HG02885 (cell line): Measurements from ENCODE around the gene FASN.
A peak's percentile ranks its signal among the peaks of the same experiment; 100 is the strongest.
"Not testable (repeated sequence)": the region's sequence is repeated elsewhere in the genome, so short reads cannot be mapped to it uniquely, and the experiment has no call there.

Source experiments
- ATAC-seq: cut with Tn5 transposase; IDR thresholded peaks from one replicate; pipeline ENCODE4 v1.9.1; 2021; ENCODE audit warnings: mild to moderate bottlenecking; ENCODE audit not compliant: unreplicated experiment, poor library complexity

The FASN gene

DNA sequence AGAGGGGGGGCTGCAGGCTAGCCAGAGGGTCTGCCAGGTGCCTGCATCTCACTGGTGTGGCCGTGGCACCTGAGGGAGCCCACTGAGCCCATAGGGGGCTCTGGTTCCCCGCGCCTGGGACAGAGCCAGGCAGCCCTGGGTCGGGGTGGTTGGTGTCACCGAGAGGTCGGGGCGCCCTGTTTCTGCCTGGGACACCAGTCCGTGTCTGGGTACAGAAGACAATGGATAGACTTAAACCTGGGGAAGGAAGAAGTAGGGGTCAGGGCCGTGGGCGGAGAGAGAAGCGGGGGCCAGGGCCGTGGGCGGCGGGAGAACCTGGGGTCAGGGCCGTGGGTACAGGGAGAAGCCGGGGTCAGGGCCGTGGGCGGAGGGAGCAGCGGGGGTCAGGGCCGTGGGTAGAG, 49.5 kb downstream of the FASN start:
- no peak for ATAC-seq

DNA sequence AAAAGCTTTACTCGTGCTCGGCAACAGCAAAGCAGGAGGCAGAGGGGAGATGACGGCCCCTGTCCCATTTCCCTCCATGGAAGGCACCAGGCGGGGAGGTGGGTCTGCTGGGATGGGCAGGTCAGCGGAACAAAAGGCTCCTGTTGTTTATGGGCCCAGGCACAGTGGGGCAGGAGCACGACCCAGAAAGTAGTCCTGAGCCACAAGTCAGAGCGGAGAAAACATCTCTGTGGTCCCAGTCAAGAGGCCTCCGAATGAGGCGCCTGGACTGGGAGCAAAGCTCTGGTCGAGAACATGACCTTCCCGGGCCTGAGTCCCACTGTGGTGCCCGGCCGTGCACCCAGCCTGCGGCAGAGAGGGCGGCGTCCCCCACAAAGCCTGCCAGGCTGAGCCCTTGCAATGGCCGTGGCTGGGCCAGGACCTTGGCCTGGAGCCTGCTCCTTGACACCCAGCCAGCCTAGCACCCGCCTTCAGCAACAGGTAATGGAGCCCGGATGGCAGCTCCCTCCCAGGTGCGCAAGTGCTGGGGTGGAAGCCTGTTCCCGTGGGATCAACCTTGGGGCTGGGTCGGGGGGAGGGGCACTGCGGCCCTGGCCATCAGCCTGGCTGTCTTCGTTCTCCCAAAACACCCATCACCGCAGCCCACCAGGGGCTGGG, 50.0 kb downstream of the FASN start:
- no peak for ATAC-seq

DNA sequence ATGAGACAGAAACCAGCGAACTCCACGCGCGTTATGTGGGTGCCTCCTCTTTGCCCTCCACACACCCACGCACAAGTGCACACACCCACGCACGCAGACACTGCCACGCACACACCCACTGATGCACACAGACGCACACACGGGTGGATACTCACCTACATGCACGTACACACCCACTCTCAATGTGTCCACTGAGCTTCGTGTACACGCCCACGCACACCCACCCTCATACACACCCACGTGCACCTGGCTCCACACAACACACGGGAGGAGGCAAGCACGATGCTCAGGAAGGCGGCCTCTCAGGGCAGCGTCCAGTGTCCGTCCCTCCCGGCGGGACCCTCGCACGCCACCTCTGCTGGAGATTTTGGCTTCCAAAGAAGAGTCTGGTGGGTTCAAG, 50.7 kb downstream of the FASN start:
- ATAC-seq = no peak

DNA sequence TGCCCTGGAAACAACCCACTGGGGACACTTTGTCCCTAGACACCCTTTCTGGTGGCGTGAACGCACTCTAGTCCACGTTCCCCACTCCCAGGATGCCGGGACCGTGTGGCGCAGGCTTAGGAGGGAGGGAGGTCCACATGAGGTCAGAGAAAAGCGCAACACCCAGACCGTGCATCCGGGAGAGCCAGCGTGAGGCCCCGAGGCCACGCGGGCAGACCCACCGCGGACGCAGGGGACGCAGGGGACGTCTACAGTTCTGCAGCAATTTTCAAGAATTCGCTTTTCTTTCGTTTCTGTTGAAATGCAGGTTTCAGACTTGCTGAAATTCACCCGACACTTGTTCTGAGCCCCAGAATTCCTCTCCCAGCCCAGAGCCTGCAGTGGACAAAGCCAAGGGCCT, 51.1 kb downstream of the FASN start:
- ATAC-seq = no peak

DNA sequence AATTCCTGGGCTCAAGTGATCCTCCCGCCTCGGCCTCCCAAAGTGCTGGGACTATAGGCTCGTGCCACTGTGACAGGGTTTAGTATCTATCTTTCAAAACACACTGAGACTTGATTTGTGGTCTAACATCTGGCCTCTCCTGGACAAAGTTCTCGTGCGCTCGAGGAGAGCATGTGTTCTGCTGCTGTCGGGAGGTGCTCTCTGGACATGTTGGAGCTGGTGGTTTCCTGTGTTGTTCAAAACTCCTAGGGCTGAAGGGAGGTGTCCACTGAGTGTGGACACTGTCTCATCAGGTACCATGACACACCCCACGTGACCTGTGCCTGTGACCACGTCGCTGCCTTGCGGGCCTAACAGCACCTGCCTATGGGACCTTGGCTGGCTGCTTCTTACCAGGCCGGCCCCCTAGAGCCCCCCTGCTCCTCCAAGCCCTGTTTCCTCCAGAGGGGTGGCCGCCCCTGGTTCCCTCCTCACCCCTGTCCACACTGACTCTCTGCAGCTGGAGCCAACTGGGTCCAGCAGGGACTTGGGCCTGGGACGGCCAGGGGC, 52.0 kb downstream of the FASN start:
- ATAC-seq = no peak

DNA sequence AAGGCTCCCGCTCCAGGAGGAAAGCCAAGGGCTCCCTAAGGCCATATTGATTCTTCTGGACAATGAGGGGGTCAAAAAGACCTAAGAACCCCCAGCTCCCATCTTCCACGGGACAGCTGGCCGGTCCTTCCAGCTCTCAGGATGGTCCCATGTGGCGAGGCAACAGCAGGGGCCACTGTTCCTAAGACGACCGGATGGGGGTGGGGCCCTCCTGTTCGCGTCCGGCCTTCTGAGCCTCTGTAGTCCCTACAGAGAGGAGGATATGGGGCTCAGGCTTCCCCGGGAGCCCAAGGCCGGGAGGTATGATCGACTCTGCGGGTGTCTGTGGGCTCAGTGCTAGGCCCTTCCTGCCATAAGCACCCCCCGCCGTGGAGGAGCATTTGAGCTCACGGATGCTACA, 54.5 kb downstream of the FASN start:
- no peak for ATAC-seq

DNA sequence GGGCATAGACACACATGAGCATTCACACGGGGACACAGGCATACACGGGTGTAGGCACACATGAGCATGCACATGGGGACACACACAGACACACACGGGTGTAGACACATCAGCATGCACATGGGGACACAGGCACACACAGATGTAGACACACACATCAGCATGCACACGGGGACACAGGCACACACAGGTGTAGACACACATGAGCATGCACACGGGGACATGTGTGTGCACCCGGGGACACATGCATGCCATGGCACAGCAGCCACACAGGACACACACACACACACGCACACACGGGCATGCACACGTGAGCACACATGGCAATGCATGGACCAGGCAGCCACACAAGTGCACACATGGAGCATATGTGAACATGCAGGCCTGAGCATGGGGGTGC, 55.4 kb downstream of the FASN start:
- ATAC-seq = no peak

DNA sequence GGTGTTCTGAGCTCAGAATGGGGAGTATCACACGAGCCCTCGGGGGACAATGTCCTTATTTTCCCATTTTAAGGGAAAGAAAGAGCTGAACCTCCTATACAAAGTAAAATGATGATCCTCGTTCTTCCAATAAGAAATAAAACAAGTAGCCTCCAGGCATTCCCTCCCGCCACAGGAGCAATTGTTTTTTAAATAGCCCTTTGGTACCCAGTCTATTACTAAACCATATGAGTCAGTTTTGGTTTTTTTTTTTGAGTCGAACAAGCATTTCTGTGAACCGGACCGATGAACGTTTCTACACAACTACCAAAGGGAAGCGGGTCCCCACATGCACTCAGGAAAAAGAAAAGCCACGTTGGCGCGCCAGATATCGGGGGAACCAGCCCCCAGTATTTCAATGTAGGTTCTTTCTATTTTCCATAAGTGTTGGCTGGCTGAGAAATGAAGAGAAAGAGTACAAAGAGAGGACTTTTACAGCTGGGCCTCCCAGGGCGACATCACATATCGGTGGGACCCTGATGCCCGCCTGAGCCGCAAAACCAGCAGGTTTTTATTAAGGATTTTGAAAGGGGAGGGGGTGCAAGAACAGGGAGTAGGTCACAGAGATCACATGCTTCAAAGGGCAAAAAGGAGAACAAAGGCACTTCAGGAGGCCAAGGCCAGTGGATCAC, 56.8 kb downstream of the FASN start:
- no peak for ATAC-seq

DNA sequence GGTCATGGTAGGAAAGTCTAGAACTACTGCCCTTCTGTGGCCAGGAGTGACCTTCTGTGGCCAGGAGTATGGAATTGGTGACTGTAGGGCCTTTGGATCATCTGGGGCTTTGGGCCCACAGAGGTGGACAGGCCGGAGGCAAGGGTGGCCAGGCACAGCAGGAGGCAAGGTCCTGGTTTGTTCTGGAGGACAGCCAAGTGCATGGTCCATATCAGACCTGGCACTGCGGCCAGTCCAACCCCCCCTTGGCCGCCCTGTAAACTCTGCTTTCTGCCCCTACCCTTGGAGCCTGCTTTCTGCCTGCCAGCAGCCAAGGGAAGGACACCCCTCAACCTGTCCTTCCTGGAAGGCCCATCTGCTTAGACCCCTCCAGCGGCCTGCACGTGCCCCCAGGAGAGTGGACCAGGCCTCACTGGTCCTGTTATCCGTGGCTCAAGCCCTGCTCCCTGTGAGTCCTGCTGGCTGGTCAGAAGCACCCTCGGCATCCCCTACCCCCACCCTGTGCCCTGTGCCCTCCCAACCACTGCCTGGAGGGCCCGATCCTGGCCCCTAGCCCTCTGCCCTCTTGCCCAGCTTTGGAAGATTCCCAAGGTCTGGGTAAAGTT, 58.2 kb downstream of the FASN start:
- ATAC-seq = no peak

DNA sequence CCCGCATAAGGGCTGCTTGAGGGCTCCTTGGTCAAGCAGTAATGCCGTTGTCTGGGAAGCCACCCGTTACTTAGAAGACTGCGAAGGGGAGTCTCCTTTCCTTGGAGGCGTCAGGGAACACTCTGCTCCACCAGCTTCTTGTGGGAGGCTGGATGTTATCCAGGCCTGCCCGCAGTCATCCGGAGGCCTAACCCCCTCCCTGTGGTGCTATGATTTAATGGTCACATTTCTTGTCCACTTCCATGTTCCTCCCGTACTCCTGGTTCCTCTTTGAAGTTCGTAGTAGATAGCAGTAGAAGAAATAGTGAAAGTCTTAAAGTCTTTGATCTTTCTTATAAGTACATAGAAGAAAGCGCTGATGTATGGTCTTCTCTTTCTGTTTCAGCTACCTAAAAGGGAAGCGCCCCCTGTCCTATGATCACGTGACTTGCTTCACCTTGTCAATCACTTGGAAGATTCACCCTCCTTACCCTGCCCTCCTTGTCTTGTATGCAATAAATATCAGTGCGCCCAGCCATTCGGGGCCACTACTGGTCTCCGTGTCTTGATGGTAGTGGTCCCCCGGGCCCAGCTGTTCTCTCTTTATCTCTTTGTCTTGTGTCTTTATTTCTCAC, 59.1 kb downstream of the FASN start:
- ATAC-seq = not testable (repeated sequence)

DNA sequence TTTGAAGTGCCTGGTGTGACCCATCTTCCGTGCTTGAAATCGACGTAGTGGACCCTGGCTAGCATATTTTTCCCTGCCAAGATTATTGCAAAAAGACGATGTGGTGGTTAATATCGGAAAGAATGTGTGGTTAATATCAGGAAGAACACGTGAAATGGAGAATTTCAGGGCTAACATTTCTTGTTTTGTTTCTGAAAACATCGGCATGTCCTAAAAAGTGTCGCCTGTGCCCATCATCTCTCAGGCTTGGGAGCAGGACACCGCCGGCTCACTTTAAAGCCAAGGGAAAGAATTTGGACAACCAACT, 60.2 kb downstream of the FASN start:
- no peak for ATAC-seq

DNA sequence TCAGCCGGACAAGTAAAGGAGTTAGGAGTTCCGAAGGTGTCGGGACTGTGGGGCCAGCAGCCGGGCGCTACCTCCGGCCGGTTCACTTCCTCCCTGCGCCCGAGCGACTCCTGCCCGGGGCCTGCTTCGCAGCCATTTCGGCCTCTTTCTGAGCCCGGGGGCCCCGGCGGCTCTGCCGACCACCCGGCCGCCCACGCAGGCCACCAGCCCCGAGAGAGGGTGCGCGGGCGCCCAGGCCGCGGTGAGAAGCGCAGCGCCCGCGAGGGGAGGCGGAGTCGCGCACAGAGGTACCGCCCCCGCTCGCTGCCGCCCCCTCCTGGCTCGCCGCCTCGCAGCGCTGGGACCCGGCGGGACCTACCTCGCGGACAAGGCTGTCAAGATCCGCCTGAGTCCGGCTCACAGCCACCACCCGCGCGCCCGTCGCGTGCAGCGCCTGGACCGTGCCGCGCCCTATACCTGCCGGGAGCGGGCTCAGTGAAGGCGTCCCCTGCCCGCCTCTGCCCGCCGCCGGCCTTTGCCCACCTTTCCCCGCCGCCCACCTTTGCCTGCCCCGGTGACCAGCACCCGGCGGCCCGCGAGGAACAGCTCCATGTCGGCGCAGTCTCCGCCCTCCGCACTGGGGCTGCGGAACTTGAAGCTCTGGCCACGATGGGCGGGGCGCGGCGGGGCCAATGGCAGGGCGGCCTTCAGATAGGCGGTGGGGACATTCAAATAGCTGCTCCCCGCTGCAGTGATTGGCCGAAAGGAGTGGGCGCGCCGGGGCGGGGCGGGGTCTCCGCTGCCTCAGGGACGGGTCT, 60.7 kb downstream of the FASN start, which contains the start of gene DCXR:
DCXR (minus strand) TSS at position 606 of the 797 bp plus-strand sequence; CDS start at position 591, 15 bp downstream.
- ATAC-seq = peak; percentile 87

DNA sequence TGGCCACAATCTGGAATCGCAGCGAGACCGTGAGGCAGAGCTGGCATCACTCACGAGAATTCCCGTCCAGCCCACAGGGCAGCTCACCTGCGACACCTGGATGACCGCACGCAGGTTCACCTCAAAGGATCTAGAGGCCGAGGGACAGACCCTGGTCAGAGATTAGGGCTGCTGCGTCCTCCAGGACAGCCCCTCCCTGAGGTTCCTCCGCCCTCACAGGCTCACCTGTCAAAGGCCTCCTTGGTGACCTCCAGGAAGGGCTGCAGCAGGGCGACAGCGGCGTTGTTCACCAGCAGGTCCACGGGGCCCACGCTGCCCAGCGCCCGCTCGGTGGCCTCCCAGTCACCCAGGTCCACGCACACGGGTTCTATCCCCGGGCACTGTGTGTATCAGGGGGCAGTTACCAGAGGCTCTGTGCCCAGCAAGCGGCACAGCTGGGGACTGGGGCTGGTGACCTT, 61.4 kb downstream of the FASN start:
- peak; percentile 2 for ATAC-seq

DNA sequence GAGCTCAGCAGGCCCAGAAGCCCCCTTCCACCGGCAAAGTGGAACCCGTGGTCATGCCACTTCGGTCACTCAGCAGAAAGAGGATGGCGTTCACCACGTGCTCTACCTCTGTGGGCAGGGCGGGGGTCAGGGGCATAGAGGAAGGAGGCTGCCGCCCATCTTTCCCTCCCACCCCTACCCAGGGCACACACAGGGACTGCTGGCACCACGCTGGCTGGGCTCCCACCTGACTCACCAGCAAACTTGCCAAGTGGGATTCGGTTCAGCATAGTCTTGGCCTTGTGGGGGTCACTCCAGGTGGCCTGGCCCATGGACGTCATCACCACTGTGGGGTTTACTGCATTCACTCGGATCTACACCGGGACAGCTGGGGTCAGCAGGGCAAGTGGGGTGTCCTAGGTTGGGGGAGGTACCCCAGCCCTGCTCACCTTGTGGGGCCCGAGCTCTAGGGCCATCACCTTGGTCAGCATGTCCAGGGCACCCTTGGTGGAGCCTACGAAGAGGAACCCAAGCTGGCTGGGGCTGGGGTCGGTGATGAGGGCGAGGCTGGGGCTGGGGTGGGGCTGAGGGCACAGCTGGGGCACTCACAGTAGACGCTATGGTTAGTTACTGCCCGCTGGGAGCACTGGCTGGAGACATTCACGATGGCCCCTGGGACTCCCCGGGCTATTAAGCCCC, 61.9 kb downstream of the FASN start:
- ATAC-seq = no peak

DNA sequence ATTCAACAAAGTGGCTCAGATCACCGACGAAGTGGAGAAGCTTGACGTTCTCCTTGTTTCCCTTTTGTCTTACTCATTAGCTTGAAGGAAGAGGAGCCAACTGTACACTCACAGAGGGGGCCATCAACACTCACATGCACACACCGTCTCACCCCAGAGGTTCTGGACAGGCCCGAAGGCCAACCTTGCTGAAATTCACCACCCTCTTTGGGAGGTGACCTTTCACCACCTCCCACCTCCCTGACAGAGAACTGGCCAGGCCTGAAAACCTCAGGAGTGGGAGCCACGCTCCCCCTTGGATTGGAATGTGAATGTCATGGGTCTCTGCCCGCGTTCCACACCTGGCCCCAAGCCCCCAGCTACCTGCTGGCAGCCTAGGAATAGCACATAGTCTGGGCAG, 62.5 kb downstream of the FASN start:
- no peak for ATAC-seq

DNA sequence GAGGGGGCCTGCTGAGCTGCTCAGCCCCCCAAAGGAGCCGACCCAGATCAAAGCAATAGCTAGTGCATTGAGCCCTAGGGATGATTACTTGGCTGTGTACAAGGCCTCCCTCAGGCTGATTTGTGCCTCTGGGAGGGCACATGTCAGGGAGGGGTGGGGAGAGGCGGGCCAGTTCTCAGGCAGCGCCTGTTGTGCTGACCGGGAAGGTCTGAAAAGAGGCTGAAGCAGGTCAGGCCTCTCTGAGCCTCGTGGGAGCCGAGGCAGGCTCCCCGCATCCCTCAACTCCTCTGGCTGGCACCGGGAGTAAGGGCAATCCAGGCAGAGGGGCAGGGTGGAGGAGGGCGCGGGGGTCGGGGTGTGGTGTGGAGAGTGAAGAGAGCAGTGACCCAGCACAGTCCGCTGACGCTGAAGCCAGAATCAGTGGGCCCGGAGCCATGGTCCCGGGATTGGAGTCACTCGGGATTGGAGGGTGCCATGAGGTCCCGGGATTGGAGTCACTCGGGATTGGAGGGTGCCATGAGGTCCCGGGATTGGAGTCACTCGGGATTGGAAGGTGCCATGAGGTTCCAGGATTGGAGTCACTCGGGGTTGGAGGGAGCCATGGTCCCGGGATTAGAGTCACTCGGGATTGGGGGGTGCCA, 63.5 kb downstream of the FASN start:
- ATAC-seq = no peak

DNA sequence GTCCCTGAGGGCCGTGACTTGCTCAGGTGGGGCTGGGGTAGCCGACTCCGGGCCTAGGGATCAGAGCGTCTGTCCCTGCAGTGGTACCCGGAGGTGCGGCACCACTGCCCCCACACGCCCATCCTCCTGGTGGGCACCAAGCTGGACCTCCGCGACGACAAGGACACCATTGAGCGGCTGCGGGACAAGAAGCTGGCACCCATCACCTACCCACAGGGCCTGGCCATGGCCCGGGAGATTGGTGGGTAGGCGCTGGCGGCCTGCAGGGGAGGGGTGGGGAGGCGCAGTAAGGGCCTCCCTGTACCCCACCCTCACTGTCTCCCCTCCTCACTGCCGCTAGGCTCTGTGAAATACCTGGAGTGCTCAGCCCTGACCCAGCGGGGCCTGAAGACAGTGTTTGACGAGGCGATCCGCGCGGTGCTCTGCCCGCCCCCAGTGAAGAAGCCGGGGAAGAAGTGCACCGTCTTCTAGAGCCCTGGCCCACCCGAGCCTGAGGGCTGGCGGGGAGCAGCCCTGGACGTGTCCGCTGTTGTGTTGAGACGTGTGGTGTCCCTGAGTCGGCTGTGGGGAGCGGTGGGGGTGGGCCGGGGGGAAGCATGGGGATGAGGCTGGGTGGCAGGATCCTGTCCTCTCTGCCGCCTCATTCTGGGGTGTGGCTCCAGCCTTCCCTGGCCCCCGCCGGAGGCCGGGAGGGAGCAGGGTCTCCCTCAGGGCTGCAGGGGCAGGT, 64.5 kb downstream of the FASN start:
- no peak for ATAC-seq

DNA sequence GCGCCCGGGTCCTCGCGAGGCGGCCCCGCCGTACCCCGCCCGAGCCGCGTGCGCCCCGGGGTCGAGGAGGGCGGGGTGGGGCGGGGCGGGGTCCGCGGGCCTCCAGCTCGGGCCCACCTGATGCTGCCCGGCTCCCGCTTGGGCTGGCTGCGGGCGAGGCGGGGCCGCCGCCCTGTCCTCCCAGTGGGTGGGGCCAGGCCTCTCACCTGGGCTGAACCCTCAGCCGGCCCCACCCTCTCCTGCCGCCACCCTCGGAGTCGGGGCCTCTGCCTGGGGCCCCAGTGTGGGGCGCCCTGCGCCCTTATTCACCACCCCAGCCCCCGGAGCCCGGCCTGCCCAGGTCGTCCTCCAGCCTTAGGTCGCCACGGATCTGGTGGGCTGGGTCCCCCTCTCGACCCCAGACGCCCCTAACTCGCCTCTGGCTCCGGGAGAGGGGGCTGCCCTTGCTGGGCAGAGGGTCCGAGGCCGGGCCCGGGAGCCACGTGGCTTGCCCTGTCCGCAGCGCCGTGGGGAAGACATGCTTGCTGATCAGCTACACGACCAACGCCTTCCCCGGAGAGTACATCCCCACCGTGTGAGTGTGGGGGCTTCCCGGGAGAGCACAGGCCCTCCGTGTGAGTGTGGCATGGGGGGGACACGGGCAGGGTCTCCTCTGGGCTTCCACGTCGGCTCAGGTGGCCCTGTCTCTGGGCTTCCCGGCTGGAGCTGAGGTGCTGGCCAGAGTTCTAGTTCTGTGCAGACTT, 66.0 kb downstream of the FASN start:
- ATAC-seq = no peak
